Brain microvascular endothelial cell (primary cell): ENCODE data around the gene CNTNAP2.
"Not testable (repeated sequence)": the region's sequence is repeated elsewhere in the genome, so short reads cannot be mapped to it uniquely, and the experiment has no call there.

Experiments used
- DNase-seq: peaks from one replicate; pipeline ENCODE4 v3.0.0-alpha.2; 2020
- H3K27ac ChIP-seq: fragments of 250-450 bp; sonication (Bioruptor Pico); 2 replicates; pipeline ENCODE4 v1.5.1; 2020; ENCODE audit warnings: mild to moderate bottlenecking, moderate library complexity
- H3K27me3 ChIP-seq: fragments of 250-450 bp; sonication (Bioruptor Pico); replicated peaks from 2 replicates; pipeline ENCODE4 v1.5.1; 2020; ENCODE audit warnings: mild to moderate bottlenecking
- H3K36me3 ChIP-seq: fragments of 250-450 bp; sonication (Bioruptor Pico); replicated peaks from 2 replicates; pipeline ENCODE4 v1.5.1; 2020; ENCODE audit warnings: mild to moderate bottlenecking
- H3K4me3 ChIP-seq: 2 replicates; pipeline ENCODE4 v1.5.1; 2011; ENCODE audit warnings: low read depth, mild to moderate bottlenecking, control low read depth, low read length, moderate library complexity
- in situ Hi-C: cut with HindIII; loops from 2 replicates; pipeline ENCODE4 v1.10.0; 2017; ENCODE audit warnings: low sequenced_read_pairs, low pct_ligation_motif_present
- TF ChIP-seq, protein P1 (sequence below): IDR thresholded peaks from 2 replicates; pipeline ENCODE4 v1.5.1; 2011; ENCODE audit warnings: low read depth, mild to moderate bottlenecking, moderate library complexity, low read length, control low read depth, inconsistent platforms; ENCODE audit errors: missing control alignments

CNTNAP2 gene

DNA sequence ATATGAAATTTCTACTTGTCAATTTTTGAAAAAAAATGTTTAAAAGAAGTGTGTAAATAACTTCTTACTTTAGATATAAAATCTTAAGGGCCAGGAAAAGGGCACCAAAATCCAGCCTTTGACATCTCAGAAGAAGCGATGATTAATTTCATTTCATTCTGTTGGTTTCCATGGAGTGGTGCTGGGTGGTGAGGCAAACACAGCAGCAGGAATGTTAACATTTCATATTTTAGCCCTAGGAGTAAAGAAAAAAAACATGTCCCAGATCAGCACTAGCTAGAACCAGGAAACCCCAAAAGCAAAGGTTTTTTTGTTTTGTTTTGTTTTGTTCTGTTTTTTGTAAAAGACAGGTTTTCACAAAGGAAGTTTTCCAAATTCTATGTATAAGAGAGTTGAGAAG is 2175.2 kb downstream of the CNTNAP2 start:
- Histone ChIP-seq H3K4me3 (no peak overlapping the region), H3K36me3 (no peaks in the 10 kb centered on the region), H3K27ac (no peak overlapping the region), H3K27me3 (no peaks in the 10 kb centered on the region)
- TF ChIP-seq, protein P1, sequence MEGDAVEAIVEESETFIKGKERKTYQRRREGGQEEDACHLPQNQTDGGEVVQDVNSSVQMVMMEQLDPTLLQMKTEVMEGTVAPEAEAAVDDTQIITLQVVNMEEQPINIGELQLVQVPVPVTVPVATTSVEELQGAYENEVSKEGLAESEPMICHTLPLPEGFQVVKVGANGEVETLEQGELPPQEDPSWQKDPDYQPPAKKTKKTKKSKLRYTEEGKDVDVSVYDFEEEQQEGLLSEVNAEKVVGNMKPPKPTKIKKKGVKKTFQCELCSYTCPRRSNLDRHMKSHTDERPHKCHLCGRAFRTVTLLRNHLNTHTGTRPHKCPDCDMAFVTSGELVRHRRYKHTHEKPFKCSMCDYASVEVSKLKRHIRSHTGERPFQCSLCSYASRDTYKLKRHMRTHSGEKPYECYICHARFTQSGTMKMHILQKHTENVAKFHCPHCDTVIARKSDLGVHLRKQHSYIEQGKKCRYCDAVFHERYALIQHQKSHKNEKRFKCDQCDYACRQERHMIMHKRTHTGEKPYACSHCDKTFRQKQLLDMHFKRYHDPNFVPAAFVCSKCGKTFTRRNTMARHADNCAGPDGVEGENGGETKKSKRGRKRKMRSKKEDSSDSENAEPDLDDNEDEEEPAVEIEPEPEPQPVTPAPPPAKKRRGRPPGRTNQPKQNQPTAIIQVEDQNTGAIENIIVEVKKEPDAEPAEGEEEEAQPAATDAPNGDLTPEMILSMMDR, result no peak
- no peak for DNase-seq
- in situ Hi-C loops, result no loop called here

GRCh38 chr7:148296994-148297644 is 2180.5 kb downstream of the CNTNAP2 start:
- Histone ChIP-seq H3K4me3 (no peak overlapping the region), H3K27ac (no peak overlapping the region), H3K27me3 (no peaks in the 10 kb centered on the region), H3K36me3 (no peaks in the 10 kb centered on the region)
- in situ Hi-C loops, result no loop called here
- no peak for DNase-seq
- TF ChIP-seq, protein P1, result no peak

DNA sequence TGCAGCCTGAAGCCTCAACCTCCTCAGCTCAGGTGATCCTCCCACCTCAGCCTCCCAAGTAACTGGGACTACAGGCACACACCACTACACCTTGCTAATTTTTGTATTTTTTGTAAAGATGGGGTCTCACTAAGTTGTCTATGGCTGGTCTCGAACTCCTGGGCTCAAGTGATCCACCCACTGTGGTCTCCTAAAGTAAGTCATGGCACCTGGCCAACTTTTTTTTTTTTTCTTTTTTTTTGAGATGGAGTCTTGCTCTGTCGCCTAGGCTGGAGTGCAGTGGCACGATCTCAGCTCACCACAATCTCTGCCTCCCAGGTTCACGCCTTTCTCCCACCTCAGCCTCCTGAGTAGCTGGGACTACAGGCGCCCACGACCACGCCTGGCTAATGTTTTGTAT is 2182.2 kb downstream of the CNTNAP2 start:
- DNase-seq, in situ Hi-C loops, H3K27me3 ChIP-seq, H3K27ac ChIP-seq, H3K4me3 ChIP-seq, H3K36me3 ChIP-seq: not testable (repeated sequence)

- H3K27me3 ChIP-seq, result no peaks in the 10 kb centered on the region
These were observed 2183.0 kb downstream of the CNTNAP2 start for GRCh38 chr7:148299350-148300276.

DNA sequence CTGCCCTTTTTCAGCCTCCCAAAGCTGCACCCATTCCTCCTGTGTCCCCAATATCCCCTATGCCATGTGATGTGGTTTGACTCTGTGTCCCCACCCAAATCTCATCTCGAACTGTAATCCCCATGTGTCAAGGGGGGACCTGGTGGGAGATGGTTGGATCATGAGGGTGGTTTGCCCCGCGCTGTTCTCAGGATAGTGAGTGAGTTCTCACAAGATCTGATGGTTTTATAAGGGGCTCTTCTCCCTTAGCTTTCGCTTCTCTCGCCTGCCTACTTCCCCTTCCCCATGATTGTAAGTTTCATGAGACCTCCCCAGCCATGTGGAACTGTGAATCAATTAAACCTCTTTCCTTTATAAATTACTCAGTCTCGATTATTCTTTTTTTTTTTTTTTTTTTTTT is 2185.8 kb downstream of the CNTNAP2 start:
- H3K4me3 ChIP-seq, H3K27me3 ChIP-seq, DNase-seq, H3K36me3 ChIP-seq, in situ Hi-C loops, H3K27ac ChIP-seq: not testable (repeated sequence)

More at GRCh38 chr7:148299350-148300276, 2183.0 kb downstream of the CNTNAP2 start:
- Histone ChIP-seq H3K27ac (no peak overlapping the region), H3K36me3 (no peaks in the 10 kb centered on the region), H3K4me3 (no peak overlapping the region)
- no peak for DNase-seq
- TF ChIP-seq, protein P1, result no peak
- in situ Hi-C loops, result no loop called here

DNA sequence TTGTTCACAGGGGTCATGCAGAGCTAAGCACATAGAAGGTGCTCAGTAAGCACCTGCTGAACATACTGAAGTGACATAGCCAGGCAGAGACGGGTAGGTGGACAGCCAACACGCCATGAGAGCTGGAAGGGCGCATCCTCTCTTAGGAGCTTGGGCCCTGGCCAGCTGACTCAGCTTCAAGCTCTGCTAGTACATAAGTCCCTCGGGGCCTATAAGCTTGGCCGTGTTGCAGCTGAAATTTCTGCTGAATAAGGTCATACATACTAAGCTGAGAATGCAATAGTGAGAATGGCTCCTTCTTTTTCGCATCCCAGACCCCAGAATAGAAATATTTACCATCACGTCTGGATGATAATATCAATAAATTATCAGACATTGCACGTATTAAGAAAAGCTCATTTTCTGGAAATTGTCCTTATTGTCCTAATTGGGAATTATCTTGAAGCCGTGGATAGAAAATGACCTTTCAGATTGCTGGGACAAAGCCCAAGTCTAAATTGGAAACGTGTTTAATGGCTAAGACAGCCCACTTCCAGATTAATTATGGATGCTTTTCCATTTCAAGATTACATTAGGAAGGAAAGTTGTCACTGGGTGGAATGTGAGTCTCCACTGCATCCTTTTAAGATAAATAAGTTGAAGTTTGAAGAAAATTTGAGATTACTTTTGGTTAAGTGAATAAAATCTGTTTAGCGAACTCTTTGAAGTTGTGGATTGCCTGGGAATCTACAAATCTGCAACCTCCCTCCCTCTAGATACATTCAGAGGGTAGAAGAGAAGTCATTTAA is 2186.9 kb downstream of the CNTNAP2 start:
- no peaks in the 10 kb centered on the region for H3K27me3 ChIP-seq
- in situ Hi-C loops, result no loop called here
- H3K27ac ChIP-seq, result no peak overlapping the region
- TF ChIP-seq, protein P1, result no peak
- peak; percentile 76 for DNase-seq
- no peak overlapping the region for H3K4me3 ChIP-seq
- no peaks in the 10 kb centered on the region for H3K36me3 ChIP-seq
